CD4-positive, alpha-beta T cell treated with Interleukin-12 subunit alpha and Interleukin-12 subunit beta, for 1 hour (primary cell): Measurements from ENCODE around the gene HLCS.

Experiments used
- DNase-seq: peaks from one replicate; pipeline ENCODE4 v3.0.0-alpha.2; 2020

Gene HLCS

DNA sequence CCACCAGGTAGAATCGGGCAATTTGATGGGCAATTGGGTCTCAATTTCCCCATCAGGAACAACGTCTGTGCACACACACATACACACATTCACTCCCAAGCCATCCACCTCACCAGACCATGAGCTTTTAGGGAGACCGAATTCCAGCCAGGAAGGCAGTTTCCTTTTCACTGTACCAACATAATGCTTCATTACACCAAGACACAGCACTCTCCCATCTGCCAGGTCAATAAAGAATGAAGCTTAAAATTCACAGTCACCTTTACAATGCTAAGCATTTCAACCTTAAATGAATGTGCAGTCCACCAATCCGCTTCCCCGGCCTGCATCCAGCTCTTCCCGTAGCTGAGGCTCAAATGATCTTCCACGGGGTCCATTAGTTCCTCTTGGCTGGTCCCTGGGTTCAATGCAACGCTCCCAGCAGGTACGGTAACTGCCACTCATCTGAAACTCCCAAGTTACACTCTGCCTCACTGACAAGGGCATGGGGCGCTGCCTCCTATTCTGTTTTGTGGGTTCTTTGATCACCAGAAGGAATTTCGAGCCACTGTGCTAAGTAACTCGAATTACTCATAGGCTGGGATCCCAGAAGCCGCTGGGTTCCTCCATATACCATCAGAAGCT, 162.5 kb downstream of the HLCS start:
- DNase-seq, result no peak

DNA sequence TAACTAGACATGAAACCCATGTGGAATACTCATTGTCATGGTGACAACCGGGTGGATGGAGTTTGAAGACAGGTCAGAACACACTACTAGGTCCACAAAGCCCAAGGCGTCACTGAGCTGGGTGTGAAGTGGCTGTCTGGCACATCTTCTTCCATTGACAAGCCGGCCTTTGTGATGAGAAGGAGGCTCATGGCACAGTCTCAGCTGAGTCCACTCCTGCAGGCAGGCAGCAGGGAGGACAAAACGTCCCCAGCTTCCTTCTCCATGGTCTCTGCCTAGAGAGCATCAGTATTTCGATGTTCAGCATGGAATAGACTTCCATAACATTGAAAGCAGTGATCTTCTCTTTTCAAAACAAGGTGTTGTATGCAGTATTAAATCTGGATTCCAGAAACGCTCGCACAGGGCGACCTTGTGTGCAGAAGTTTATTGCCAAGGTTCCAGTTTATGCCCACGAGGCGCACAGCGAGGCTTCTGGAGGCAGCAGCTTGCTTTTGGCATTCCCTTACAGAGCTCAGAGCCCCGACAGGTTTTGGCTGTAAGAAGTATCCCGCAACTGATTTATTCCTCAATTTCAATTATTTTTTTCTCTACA, 163.3 kb downstream of the HLCS start:
- no peak for DNase-seq

DNA sequence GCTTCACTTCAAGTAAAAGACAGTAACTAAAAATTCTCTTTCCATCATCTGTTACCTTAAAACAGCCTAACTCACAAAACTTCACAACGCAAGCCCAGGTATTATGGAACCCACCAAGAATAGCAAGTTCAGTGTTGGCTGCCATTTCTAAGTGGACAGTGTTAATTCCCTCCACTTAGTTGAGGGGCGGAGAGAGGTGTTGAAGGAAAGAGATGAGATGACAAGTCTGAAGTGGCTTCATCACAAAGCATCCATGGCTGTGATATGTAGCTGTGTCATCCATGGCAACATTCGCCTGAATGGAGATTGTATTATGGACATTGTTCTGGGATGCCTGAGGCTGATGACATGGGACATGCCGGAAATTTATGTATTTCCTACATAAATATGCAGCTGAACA, 165.7 kb downstream of the HLCS start:
- DNase-seq, result no peak

DNA sequence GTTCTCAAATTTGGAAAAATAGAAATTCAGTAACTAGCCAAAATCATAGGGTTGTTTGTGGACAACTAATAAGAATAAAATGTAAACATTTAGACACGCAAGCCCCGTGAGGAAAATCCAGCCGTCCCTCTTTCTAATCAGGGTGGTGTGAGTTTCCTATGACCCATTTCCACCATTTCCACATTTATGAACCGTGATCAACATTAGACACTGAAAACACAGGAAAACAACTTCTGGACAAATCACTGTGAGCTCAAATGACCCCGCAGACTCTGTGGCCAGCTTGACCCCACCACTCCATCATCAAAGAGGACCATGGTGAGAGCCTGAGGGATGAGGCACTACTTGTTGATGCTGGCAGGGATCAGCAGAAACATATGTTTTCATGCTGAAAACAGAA, 166.6 kb downstream of the HLCS start:
- DNase-seq, result no peak

DNA sequence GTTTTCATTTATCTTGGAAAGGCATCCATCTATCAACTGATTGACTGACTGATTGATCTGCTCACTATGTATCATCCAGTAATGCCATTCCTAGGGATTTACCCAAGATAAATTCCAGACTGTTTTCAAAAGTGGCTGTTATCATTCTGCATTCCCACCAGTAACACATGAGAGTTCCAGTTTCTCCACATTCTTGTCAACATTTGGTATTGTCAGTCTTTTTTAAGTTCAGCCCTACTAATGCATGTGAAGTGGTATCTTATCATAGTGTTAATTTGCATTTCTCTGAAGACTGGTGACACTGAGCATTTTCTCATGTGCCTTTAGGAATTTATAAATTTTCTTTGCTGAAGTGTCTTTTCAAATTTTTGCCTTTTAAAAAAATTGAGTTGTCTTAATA, 168.0 kb downstream of the HLCS start:
- DNase-seq, result no peak

DNA sequence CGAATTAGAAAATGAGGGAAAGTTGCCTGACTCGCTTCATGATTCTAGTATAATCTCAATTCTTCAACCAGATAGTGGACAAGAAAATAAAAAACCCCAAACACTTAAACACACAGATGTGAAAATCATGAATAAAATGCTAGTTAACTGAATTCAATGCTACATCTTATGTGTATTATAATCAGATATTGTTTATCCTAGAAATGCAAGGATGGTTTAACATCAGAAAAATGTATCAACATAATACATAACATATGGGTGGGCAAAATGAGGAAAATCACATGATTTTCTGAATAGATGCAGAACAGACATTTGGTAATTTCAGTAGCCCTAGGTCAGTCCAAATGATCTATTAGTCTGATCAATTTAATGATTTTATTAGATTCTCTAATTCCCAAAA, 170.4 kb downstream of the HLCS start:
- no peak for DNase-seq

DNA sequence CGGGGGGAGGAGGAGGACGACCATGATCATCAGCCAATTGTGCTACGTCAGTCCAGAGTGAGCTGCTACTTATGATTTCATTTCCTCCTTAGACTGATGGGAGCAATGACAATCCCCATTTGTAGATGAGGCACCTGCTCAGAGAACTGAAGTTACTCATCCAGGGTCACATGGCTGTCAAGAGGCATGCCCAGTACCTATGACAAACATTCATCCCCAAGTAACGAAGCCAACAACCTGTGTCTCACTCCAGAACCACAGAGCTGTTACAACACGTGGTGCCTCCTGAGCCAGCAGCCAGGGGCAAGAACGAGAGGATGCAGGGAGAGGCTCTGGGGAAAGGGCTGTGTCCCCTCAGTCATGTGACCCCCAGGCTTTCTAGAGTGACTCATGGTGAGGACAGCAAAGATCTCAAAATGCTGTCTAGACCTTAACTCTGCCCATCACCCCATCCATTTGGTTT, 173.9 kb downstream of the HLCS start:
- no peak for DNase-seq

DNA sequence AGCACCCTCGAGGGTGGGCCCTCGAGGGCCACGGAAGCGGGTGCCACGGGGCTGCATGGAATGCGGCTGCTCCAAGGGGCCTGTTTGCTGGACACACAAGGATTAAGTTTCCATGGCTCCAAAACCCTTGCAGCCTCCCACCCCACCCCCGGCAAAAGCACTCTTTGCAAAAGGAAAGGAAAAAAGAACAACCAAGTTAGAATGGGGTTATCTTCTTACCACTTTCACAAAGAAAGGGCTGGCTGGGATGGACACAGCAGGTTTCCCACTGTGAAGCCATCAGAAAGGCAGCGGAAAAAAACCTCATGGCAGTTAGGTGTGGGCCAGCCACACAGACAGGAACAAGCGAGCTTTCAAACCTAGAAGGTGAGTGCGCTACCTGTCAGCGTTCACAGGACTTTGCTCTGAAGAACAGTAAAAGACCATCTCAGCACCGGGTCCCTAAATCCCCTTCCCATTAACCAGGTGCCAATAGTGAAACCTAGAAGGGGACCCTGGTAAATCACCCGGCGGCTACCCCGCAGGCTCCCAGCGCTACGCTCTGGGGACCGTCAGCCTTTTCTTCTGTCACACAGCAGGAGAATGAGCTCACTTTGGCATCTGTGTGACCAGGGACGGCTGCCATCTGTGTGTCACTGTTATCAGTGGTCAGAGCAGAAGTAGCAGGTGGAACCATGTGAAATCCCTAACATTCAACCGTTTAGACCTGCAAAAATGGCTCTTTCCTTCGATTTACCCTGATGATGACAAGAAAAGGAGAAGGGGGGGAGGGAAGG, 174.6 kb downstream of the HLCS start:
- no peak for DNase-seq

DNA sequence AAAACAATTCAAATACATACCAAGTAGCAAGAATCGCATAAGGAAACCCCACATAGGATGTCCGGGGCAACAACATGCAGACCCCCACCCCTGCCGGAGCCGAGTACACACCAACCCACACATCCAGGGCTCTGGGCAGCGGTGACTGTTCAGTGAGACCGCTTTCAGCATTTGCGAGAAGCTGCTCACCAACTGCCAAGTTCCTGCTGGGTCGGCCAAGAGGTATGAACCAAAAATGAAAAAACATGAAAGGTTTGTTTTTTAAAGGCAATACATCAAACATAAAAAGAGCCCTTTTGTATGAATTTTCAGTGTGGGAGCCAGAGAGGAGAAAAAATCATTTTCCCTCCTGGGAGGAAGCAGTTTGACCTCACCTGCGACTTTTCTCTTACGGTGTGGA, 175.3 kb downstream of the HLCS start:
- no peak for DNase-seq

DNA sequence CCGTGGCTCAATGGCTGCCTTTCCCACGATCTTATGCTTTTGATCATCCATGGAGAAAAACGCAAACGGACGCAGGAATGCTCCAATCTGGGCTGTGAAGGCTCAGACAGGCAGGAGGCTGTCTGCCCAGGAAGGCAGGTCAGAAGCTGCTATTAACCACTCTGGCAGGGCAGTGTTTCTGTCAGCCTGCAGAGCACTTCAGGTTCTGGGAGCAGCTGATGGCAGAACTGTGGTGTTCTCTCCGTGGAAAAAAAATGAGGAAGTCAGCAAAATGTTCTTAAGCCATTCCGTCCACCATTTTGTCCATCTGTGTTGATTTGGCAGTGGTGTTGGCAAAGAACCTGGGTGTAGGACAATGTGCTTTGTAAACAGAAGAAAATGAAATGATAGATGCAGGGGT, 175.9 kb downstream of the HLCS start:
- no peak for DNase-seq

DNA sequence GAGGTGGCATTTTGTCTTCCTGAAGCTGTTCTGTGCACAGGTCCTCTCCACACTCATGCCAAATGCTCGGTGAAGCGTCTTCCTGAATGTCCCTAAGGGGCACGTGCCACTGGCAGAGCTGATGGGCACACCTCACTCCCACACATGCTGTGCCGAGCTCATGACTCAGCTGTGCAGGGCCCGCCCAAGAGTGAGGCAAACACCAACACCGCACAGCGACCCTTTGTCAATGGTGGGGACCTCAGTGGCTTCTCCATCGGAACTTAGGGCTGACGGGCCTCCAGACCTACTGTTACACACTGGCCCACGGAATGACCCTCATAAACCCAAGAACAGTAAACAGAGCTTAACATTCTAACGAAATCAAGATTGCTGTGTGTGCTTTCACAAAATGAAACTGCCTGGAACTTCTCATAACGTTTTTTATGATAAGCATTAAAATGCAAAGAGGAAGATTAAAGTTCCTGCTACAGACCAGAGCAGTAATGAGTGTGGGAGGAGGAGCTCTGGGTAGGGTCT, 178.3 kb downstream of the HLCS start:
- DNase-seq, result no peak

DNA sequence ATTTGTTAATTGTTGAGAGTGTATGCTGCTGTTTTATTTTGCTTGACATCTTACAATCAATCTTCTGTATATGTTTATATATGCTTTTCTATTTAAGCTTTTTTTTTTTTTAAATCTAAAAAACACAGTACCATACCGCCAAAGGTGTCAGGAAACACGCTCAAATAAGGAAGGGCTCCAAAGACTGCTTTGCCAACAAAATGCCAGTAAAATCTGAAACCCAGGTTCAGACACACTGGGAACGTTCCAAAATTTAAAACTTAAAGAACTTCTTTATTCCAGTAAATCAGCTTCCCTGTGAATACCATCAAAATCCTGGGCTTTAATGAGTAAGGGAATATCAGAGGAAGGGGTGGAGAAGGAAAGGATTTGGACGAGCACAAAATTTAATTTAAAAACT, 180.3 kb downstream of the HLCS start:
- DNase-seq, result no peak

DNA sequence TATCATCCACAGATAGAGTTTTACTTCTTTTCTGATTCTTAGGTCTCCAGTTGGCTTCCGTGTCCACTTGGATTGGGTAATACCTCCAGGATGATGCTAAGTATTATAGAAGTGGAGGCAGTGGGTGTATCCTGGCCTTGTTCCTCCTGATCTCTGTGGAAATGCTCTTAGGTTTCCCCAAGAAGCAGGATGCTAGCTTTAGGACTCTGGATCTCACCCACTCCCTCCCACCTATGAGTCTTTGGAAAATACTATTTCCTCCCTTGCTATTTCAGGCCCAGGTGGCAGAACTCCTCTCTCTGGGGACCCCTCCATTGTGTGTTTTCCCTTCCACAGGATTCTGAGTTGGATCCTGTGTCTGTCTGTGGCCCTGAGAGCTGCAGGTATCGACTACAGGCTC, 180.9 kb downstream of the HLCS start:
- DNase-seq, result no peak

DNA sequence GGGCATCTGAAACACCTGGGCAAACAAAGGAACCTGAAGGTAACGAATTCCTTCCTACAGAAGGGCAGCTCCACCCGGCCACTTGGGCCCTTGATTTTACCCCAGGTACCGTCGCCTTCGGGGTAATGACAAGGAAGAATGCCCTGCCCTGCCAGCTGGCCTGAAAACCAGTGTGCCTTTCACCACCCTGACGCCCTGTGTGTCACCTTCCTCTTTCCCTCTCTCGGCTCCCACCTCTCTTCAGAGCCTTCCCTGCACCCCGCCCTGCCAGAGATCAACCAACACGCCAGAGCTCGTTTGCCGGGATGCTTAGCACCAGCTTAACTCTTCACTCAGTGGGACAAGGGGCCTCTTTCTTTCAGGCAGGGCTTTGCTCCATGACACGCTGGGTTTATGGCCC, 181.5 kb downstream of the HLCS start:
- no peak for DNase-seq

DNA sequence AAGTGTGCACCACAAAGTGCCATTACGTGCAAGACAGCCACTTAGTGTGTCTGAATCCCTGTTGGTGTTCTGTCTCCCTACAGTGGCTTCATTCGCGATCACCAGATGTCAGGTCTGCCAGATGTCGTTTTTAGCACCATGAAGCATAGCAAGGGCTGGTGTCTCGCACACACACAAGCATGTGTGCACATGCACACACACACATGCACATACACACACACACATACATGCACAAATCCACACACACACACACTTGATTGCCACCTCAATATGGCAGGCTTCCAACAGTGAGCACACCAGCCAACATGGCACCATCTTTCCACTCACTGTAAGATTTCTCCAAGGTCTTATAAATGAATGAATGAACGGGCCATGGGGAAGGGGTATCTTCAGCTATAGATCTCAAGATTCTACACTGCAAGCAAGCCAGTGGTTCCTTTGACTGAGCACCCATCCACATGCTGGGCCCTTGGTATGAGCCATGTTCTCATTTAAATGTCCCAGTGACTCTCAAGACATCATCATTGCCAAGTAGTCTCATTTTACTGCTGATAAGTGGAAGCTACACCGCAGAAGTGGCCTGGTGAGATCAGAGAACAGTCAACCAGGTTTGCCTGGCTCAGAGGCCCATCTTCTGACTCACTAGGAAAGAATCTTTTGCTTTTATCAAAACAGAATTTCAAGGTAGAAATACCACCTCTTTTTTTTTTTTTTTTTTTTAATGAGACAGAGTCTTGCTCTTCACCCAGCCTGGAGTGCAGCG, 182.7 kb downstream of the HLCS start:
- DNase-seq, result no peak

DNA sequence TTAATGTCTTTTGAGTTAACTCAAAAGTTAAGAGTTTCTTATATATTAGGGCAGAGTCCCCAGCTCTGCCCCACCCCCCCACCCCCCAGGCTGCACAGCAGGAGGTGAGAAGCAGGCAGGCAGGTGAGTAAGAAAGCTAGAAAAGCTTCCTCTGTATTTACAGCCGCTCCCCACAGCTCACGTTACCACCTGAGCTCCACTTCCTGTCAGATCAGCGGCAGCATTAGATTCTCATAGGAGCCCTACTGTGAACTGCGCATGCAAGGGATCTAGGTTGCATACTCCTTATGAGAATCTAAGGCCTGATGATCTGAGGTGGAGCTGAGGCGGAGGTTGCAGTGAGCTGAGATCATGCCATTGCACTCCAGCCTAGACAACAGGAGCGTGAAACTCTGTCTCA, 185.6 kb downstream of the HLCS start:
- DNase-seq, result no peak

DNA sequence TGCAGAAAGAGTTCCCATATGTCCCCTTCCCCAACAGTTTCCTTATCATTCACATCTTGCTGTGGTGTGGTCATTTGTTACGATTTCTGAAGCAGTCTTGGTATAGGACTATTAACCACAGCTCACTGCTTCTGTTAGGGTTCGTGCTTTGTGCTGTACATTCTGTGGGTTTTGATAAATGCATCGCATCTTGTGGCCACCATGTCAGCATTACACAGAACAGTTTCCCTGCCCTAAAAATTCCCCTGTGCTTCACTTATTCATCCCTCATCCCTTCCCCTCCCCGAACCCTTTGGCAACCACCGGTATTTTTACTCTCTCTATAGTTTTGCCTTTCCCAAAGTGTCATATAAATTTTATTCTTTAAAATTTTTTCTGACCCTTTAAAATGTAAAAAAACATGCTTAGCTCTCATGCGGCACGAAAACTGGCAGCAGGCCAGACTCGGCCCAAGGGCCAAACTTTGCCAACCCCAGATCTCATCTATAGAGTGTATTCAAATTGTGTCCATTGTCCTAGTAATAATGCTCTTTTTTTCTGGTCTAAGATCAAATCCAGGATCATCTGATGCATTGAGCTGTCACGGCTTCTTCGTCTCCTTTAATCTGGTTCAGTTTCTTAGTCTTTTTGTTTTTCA, 189.4 kb downstream of the HLCS start:
- DNase-seq, result no peak

DNA sequence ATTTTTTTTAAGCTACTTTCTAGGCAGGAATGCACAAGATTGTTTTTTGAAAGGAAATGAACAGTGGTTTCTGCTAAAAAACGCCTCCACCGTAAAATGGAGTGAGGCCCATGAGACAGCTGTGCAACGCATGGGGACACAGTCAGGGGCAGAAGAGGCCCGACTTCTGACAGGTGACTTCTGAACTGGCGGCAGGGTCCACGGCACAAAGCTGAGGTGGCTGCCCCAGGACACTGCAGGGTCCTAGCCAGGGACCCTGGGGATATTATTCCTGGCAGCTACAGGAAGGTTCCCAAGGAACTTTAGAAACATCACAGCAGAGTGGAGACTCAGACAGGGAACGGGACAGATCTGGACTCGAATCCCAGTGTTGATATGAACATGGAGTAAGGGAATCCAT, 192.5 kb downstream of the HLCS start:
- no peak for DNase-seq

DNA sequence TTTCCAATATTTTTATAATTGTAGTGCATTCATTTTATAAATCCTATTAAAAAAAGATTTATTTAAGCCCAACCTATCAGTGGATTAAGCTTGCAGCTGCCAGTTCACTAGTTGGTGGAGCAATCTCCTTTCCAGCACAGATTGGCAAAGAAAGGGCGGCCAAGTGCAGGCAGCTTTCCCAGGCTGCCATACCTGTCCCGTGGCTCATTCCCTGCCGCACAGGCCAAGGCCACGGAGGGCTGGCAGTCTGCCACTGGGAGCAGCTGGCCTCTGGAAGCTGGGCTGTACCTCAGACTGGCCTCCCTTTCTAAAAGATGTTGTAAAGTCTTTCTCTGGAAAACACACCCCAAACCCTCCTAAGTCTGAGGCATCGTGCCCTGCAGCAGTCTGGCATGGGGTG, 193.4 kb downstream of the HLCS start:
- DNase-seq, result no peak

DNA sequence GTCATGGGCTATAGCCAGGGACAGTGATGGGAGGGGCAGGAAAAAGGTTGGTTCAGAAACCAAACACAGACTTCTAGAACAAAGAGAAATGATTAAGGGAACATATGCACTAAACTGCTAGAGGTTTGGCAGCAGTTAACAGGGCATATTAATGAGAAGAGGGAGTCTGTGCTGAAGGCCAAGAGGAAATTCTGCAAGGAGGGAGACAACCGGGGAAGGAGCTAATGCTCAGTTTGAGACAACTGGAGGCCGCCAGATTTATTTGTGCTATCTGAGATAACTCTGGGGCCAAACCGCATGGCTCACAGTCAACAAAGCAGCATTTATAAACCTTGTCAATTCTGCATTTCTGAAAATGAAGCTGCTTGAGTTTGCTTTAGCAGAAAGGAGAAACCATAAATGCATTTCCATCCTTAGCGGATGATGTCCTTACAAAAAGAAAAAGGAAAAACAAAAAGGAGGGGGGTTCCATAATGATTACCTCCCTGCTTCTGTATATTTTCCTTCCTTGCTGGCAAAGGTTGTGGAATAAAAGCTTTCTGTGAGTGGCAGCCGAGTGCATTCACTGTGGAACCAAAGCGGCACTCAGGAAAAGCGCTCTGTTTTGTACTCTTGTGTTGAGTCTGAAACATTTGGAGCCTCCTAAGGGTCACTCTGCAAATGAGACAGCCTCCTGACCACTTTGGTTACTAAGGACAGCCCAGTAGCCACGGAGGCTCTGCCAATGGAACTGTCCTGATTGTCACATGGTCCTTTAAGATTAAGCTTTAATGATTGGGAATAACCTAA, 197.2 kb downstream of the HLCS start:
- DNase-seq, result no peak

DNA sequence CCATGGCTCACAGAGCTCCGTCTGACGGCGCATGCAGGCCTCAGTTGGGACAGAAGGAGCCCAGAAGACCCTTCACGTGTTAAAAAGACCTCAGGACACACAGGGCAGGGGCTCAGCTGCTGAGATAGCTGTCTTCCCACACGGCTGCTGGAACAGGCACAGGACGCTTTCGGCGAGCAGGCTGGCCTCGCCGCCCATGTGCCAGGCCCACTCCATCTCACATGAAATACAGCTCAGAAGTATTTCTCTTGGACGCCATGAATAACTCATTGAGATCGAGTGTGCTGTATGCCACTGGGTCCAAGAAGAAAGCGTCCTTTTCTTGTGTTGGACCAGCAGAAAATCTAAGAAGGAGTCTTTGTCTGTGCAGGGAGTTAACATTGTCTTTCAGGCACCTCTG, 198.0 kb downstream of the HLCS start:
- DNase-seq, result no peak

DNA sequence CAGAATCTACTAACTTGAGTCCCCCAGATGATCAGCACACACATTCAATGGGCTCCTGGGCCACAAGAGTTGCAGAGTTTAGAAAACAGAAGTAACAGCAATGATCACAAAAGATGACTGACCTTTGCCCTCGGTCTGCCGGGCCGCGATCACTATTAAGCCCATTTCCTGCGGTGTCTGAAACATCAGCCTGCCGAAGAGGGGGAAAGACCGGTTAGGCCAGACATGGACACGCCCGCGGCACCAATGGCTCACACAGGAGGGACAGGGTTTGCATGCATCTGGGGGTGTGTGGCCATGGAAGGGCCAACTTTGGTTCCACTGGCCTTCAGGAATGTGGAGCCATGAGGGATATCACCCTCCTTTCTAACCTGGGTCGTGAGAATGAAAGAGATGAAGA, 199.4 kb downstream of the HLCS start:
- DNase-seq, result no peak
